C4-2B (cell line): ENCODE measurements around the gene ARID4B.

Experiments used
- ZFX ChIP-seq: fragments of 450-650 bp; IDR thresholded peaks from 2 replicates; pipeline ENCODE4 v1.6.1; 2017
- TF ChIP-seq, protein P1 (sequence below): fragments of 450-650 bp; conservative IDR thresholded peaks from 2 replicates; pipeline ENCODE4 v1.5.1; 2017; ENCODE audit warnings: mild to moderate bottlenecking

GRCh38 chr1:235211517-235211916 is 116.5 kb downstream of the ARID4B start:
- TF ChIP-seq, protein P1, sequence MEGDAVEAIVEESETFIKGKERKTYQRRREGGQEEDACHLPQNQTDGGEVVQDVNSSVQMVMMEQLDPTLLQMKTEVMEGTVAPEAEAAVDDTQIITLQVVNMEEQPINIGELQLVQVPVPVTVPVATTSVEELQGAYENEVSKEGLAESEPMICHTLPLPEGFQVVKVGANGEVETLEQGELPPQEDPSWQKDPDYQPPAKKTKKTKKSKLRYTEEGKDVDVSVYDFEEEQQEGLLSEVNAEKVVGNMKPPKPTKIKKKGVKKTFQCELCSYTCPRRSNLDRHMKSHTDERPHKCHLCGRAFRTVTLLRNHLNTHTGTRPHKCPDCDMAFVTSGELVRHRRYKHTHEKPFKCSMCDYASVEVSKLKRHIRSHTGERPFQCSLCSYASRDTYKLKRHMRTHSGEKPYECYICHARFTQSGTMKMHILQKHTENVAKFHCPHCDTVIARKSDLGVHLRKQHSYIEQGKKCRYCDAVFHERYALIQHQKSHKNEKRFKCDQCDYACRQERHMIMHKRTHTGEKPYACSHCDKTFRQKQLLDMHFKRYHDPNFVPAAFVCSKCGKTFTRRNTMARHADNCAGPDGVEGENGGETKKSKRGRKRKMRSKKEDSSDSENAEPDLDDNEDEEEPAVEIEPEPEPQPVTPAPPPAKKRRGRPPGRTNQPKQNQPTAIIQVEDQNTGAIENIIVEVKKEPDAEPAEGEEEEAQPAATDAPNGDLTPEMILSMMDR: no peak
- TF ChIP-seq ZFX: no peak
